Measurements from ENCODE around the gene SAMD14. TPM values are rescaled to one million over a fixed set of nuclear protein-coding genes. Genes with fewer than 3 reads are reported as not detected.
A peak's percentile ranks its signal among the peaks of the same experiment; 100 is the strongest.
"Not testable (repeated sequence)": the region's sequence is repeated elsewhere in the genome, so short reads cannot be mapped to it uniquely, and the experiment has no call there.

Gene SAMD14
- polyA plus RNA-seq, 5 donors: 13.3 to 19.7 (median 16.6) TPM

- DNase-seq: no peak
Observed at GRCh38 chr17:50079334-50080095, 50.4 kb downstream of the SAMD14 start.

GRCh38 chr17:50078430-50078829, 51.5 kb downstream of the SAMD14 start:
- no peak for DNase-seq

- DNase-seq: no peak
Observed at GRCh38 chr17:50076591-50077235, 53.2 kb downstream of the SAMD14 start.

GRCh38 chr17:50076221-50076590, 53.8 kb downstream of the SAMD14 start:
- DNase-seq: no peak

GRCh38 chr17:50075446-50076032, 54.4 kb downstream of the SAMD14 start:
- no peak for DNase-seq

- DNase-seq: no peak
Observed at GRCh38 chr17:50074227-50074626, 55.7 kb downstream of the SAMD14 start.

GRCh38 chr17:50072925-50073324, 57.0 kb downstream of the SAMD14 start:
- no peak for DNase-seq

- DNase-seq: no peak
Observed at GRCh38 chr17:50072130-50072529, 57.8 kb downstream of the SAMD14 start.

- no peak for DNase-seq
Observed at GRCh38 chr17:50071692-50072091, 58.3 kb downstream of the SAMD14 start.

- DNase-seq: no peak
Observed at GRCh38 chr17:50070908-50071680, 58.9 kb downstream of the SAMD14 start.

- DNase-seq: no peak
Observed at GRCh38 chr17:50067996-50068395, 62.0 kb downstream of the SAMD14 start.

- DNase-seq: no peak
Observed at GRCh38 chr17:50066995-50067394, 63.0 kb downstream of the SAMD14 start.

GRCh38 chr17:50065056-50065455, 64.9 kb downstream of the SAMD14 start:
- DNase-seq: no peak

- DNase-seq: no peak
Observed at GRCh38 chr17:50064253-50065001, 65.5 kb downstream of the SAMD14 start.

- no peak for DNase-seq
Observed at GRCh38 chr17:50063561-50064252, 66.3 kb downstream of the SAMD14 start.

GRCh38 chr17:50062293-50063243, 67.4 kb downstream of the SAMD14 start:
- DNase-seq: peak in 1 of 2 donors; percentile 52

GRCh38 chr17:50061713-50062045, 68.3 kb downstream of the SAMD14 start:
- DNase-seq: not testable (repeated sequence)

GRCh38 chr17:50060951-50061712, 68.8 kb downstream of the SAMD14 start:
- peak; percentile 86 to 89 for DNase-seq

Measured in right lung (tissue), 5 donors.